A549 (cell line): ENCODE results near the gene OMP. TPM values are rescaled to one million over a fixed set of nuclear protein-coding genes. Genes with fewer than 3 reads are reported as not detected.

Source experiments
- ATAC-seq, 2 experiments: fragments of 200-7000 bp in 1 of 2; fragments of >200 bp in 1 of 2; cut with Nextera tagmentation in 1 of 2; cut with Tn5 transposase in 1 of 2; 3 replicates each; pipeline versions ENCODE4 v1.8.0 to v1.9.1; 2018 to 2020; ENCODE audit warnings: mild to moderate bottlenecking in 1 of 2, moderate library complexity in 1 of 2
- CTCF ChIA-PET: fragments of 300-600 bp; sonication (Branson Sonifier 250); formaldehyde crosslinking; extraction: SDS; loops from one replicate; lab custom pipeline; 2021; ENCODE audit warnings: antibody characterized with exemption, inconsistent platforms; lab: Yijun Ruan, JAX
- POLR2A ChIA-PET: fragments of 350-600 bp; formaldehyde crosslinking; extraction: SDS; loops from one replicate; lab custom pipeline; 2021; ENCODE audit warnings: antibody characterized with exemption, inconsistent platforms; lab: Yijun Ruan, JAX
- DNase-seq, 2 experiments: peaks; one replicate each; pipeline versions ENCODE4 v3.0.0 to v3.0.0-alpha.2; 2011 to 2016; ENCODE audit warnings: low read depth in 1 of 2, low spot score in 1 of 2
- FAIRE-seq: peaks from 2 replicates; lab custom pipeline; 2011; peaks lifted over from hg19 to GRCh38; lab: Jason Lieb, UNC
- H3K27ac ChIP-seq, 2 experiments: fragments of >200 bp; sonication (Bioruptor Twin); formaldehyde crosslinking; 3 replicates each; pipeline ENCODE4 v1.5.1; 2016 to 2017
- H3K4me1 ChIP-seq: fragments of >200 bp; sonication (Bioruptor Twin); formaldehyde crosslinking; 3 replicates; pipeline ENCODE4 v1.6.1; 2016
- H3K4me2 ChIP-seq: fragments of >200 bp; sonication (Bioruptor Twin); formaldehyde crosslinking; 3 replicates; pipeline ENCODE4 v1.6.1; 2016
- H3K4me3 ChIP-seq: fragments of >200 bp; sonication (Bioruptor Twin); formaldehyde crosslinking; 3 replicates; pipeline ENCODE4 v1.5.1; 2016
- H3K9me3 ChIP-seq: fragments of >200 bp; sonication (Bioruptor Twin); formaldehyde crosslinking; 3 replicates; pipeline ENCODE4 v1.6.1; 2016
- CHD2 ChIP-seq: fragments of 150-350 bp; IDR thresholded peaks from 2 replicates; pipeline ENCODE4 v1.6.1; 2014; ENCODE audit warnings: low read length; ENCODE audit not compliant: partially characterized antibody
- CHD4 ChIP-seq: fragments of 200-600 bp; sonication (generic); IDR thresholded peaks from 2 replicates; pipeline ENCODE4 v1.6.1; 2016; ENCODE audit warnings: antibody characterized with exemption, mild to moderate bottlenecking, borderline replicate concordance
- EHF ChIP-seq: fragments of 250-450 bp; sonication (Bioruptor Pico); IDR thresholded peaks from 2 replicates; pipeline ENCODE4 v1.5.0; 2020; ENCODE audit warnings: mild to moderate bottlenecking
- FOSB ChIP-seq: fragments of 250-450 bp; sonication (Bioruptor Pico); IDR thresholded peaks from 2 replicates; pipeline ENCODE4 v1.5.0; 2020; ENCODE audit warnings: mild to moderate bottlenecking, moderate library complexity
- HOXB13 ChIP-seq: fragments of 250-450 bp; sonication (Bioruptor Pico); IDR thresholded peaks from 2 replicates; pipeline ENCODE4 v1.5.0; 2020; ENCODE audit warnings: low read depth, mild to moderate bottlenecking, moderate library complexity
- JUNB ChIP-seq: fragments of >200 bp; sonication (Bioruptor Twin); formaldehyde crosslinking; IDR thresholded peaks from 2 replicates; pipeline ENCODE4 v1.6.1; 2016
- KDM5A ChIP-seq: fragments of 200-600 bp; sonication (generic); IDR thresholded peaks from 2 replicates; pipeline ENCODE4 v1.6.1; 2016; ENCODE audit warnings: antibody characterized with exemption, mild to moderate bottlenecking
- MYC ChIP-seq: IDR thresholded peaks from 2 replicates; pipeline ENCODE4 v1.6.1; 2012; ENCODE audit warnings: mild to moderate bottlenecking, inconsistent platforms, low read length, improper control_type of control experiment, borderline replicate concordance
- NPAS2 ChIP-seq: fragments of 250-450 bp; sonication (Bioruptor Pico); IDR thresholded peaks from 2 replicates; pipeline ENCODE4 v1.8.0; 2022; ENCODE audit warnings: mild to moderate bottlenecking, moderate library complexity, borderline replicate concordance
- NR3C1 ChIP-seq: fragments of >200 bp; sonication (Bioruptor Twin); formaldehyde crosslinking; IDR thresholded peaks from 3 replicates; pipeline ENCODE4 v1.6.1; 2017
- RFX5 ChIP-seq: fragments of 450-650 bp; IDR thresholded peaks from 2 replicates; pipeline ENCODE4 v1.7.1; 2014; ENCODE audit warnings: antibody characterized with exemption, mild to moderate bottlenecking, moderate library complexity
- SMC3 ChIP-seq: fragments of >200 bp; sonication (Bioruptor Twin); formaldehyde crosslinking; IDR thresholded peaks from 3 replicates; pipeline ENCODE4 v1.6.1; 2018; ENCODE audit warnings: inconsistent platforms
- SREBF2 ChIP-seq: fragments of 450-650 bp; IDR thresholded peaks from 2 replicates; pipeline ENCODE4 v1.6.1; 2014; ENCODE audit warnings: mild to moderate bottlenecking, moderate library complexity
- ZFP36 ChIP-seq: fragments of 450-650 bp; IDR thresholded peaks from 2 replicates; pipeline ENCODE4 v1.6.1; 2014; ENCODE audit warnings: borderline replicate concordance; ENCODE audit not compliant: partially characterized antibody
- ZSCAN20 ChIP-seq: fragments of 250-450 bp; sonication (Bioruptor Pico); IDR thresholded peaks from 2 replicates; pipeline ENCODE4 v1.8.0; 2022; ENCODE audit warnings: mild to moderate bottlenecking, moderate library complexity
- WGBS: methylation state at CpG from one replicate; pipeline ENCODE4 v1.1.6; 2017; ENCODE audit errors: missing lambda C conversion rate; 5-methylcytosine and 5-hydroxymethylcytosine counted together
- polyA plus RNA-seq, 4 experiments: library from polyadenylated mRNA; depleted of rRNA in 3 of 4; stranded (reverse); fragments of >200 nt; fragmentation: RNase III in 1 of 4; extraction: RNeasy Plus Mini Kit Qiagen cat#74134 plus additional on column Dnase treatment in 1 of 4; gene quantifications; 2 replicates in 3 of 4; 3 replicates in 1 of 4; pipeline ENCODE4 v1.2.3, GENCODE V29; 2011 to 2017
- TF ChIP-seq, protein P1 (sequence below): IDR thresholded peaks from 2 replicates; pipeline ENCODE4 v1.6.1; 2012
- TF ChIP-seq, protein P2 (sequence below): IDR thresholded peaks from 2 replicates; pipeline ENCODE4 v1.6.1; 2012; ENCODE audit warnings: low read depth, borderline replicate concordance
- TF ChIP-seq, protein P3 (sequence below): fragments of >200 bp; sonication (Bioruptor Twin); formaldehyde crosslinking; IDR thresholded peaks from 3 replicates; pipeline ENCODE4 v1.6.1; 2016
- TF ChIP-seq, protein P4 (sequence below): fragments of 200-600 bp; sonication (generic); IDR thresholded peaks from 2 replicates; pipeline ENCODE4 v1.6.1; 2016; ENCODE audit warnings: antibody characterized with exemption, mild to moderate bottlenecking, moderate library complexity
- TF ChIP-seq, protein P5 (sequence below): fragments of >200 bp; sonication (Bioruptor Twin); formaldehyde crosslinking; IDR thresholded peaks from 3 replicates; pipeline ENCODE4 v1.5.1; 2016

Gene OMP
- polyA plus RNA-seq, 2 of the 4 experiments (the other 2 are of a cell fraction): not detected

DNA sequence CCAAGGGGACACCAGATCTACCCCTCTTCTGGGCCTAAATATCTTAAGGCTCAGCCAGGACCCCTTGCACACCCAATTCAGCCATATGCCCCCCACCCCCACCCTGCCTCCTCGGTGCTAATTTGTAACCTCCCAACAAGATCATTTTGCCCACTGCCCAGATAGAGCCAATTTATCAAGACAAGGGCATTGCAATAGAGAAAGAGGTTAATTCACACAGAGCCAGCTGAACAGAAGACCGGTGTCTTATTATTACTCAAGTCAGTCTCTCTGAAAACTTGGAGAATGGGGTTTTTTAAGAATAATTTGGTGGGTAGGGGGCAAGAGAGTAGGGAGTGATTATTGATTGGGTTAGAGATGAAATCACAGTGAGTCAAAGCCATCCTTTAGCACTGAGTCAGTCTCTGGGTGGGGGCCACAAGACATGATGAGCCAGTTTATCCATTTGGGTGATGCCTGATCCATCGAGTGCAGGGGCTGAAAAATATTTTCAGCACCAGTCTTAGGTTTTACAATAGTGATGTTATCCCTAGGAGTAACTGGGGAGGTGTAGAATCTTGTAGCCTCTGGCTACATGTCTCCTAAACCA is 45.7 kb upstream of the OMP start:
- Histone ChIP-seq H3K27ac (no peak overlapping the region), H3K9me3 (peaks cover 44% of the 10 kb centered on the region), H3K4me3 (no peak overlapping the region), H3K4me2 (no peak overlapping the region), H3K4me1 (peaks cover 13% of the 10 kb centered on the region)
- no peak for DNase-seq
- CTCF ChIA-PET: interaction anchor here (0.7 to 12.5 kb wide), 5 partner anchors 8 to 70 kb away, joined by 3 to 242 read pairs (median 9); no protein-coding TSS in a partner anchor
- TF ChIP-seq NR3C1 (no peak), KDM5A (peak; percentile 81)
- ATAC-seq: no peak
- POLR2A ChIA-PET: no interaction called here
- no peak for FAIRE-seq
- 45% methylated on average over 2 of the region's 3 CpGs for WGBS

DNA sequence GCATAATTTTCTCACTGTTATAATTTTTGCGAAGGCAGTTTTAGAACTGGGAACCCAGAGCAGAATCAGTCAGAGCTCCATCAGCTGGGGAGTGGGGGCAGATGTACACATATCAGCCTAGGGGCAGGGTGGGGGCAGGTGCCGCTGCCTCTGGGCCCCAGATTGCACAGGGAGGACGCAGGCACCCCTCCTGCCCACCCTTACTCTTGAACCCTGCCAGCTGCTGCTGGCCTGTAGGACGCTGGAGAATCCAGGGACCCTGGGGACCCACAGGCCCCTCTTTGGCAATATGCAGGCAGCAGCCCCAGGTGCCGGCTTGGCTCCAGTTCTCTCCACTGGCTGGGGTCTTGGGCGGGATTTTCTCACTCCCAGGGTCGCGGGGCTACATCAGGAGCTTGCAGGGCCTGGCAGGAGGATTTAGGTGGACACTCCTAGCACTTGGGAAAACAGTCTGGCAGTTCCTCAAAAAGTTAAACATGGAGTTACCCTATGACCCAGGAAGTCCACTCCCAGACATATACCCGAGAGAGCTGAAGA is 44.6 kb upstream of the OMP start:
- WGBS: 76% methylated on average over 6 of the region's 9 CpGs
- POLR2A ChIA-PET: no interaction called here
- Histone ChIP-seq H3K27ac (no peak overlapping the region), H3K4me1 (peaks cover 13% of the 10 kb centered on the region), H3K4me2 (no peak overlapping the region), H3K9me3 (peaks cover 48% of the 10 kb centered on the region), H3K4me3 (no peak overlapping the region)
- no peak for TF ChIP-seq MYC
- TF ChIP-seq SREBF2: no peak
- TF ChIP-seq, protein P1, sequence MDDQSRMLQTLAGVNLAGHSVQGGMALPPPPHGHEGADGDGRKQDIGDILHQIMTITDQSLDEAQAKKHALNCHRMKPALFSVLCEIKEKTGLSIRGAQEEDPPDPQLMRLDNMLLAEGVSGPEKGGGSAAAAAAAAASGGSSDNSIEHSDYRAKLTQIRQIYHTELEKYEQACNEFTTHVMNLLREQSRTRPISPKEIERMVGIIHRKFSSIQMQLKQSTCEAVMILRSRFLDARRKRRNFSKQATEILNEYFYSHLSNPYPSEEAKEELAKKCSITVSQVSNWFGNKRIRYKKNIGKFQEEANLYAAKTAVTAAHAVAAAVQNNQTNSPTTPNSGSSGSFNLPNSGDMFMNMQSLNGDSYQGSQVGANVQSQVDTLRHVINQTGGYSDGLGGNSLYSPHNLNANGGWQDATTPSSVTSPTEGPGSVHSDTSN: no peak
- TF ChIP-seq, protein P2, sequence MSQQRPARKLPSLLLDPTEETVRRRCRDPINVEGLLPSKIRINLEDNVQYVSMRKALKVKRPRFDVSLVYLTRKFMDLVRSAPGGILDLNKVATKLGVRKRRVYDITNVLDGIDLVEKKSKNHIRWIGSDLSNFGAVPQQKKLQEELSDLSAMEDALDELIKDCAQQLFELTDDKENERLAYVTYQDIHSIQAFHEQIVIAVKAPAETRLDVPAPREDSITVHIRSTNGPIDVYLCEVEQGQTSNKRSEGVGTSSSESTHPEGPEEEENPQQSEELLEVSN: no peak
- TF ChIP-seq SMC3: no peak
- TF ChIP-seq, protein P3, sequence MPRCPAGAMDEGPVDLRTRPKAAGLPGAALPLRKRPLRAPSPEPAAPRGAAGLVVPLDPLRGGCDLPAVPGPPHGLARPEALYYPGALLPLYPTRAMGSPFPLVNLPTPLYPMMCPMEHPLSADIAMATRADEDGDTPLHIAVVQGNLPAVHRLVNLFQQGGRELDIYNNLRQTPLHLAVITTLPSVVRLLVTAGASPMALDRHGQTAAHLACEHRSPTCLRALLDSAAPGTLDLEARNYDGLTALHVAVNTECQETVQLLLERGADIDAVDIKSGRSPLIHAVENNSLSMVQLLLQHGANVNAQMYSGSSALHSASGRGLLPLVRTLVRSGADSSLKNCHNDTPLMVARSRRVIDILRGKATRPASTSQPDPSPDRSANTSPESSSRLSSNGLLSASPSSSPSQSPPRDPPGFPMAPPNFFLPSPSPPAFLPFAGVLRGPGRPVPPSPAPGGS: no peak
- TF ChIP-seq EHF (CRISPR knock-in tag): no peak
- no peak for TF ChIP-seq CHD4
- TF ChIP-seq ZSCAN20 (CRISPR knock-in tag): no peak
- no peak for TF ChIP-seq NPAS2 (CRISPR knock-in tag)
- no peak for TF ChIP-seq ZFP36
- TF ChIP-seq FOSB (CRISPR knock-in tag): no peak
- TF ChIP-seq CHD2: no peak
- TF ChIP-seq RFX5: no peak
- TF ChIP-seq, protein P4, sequence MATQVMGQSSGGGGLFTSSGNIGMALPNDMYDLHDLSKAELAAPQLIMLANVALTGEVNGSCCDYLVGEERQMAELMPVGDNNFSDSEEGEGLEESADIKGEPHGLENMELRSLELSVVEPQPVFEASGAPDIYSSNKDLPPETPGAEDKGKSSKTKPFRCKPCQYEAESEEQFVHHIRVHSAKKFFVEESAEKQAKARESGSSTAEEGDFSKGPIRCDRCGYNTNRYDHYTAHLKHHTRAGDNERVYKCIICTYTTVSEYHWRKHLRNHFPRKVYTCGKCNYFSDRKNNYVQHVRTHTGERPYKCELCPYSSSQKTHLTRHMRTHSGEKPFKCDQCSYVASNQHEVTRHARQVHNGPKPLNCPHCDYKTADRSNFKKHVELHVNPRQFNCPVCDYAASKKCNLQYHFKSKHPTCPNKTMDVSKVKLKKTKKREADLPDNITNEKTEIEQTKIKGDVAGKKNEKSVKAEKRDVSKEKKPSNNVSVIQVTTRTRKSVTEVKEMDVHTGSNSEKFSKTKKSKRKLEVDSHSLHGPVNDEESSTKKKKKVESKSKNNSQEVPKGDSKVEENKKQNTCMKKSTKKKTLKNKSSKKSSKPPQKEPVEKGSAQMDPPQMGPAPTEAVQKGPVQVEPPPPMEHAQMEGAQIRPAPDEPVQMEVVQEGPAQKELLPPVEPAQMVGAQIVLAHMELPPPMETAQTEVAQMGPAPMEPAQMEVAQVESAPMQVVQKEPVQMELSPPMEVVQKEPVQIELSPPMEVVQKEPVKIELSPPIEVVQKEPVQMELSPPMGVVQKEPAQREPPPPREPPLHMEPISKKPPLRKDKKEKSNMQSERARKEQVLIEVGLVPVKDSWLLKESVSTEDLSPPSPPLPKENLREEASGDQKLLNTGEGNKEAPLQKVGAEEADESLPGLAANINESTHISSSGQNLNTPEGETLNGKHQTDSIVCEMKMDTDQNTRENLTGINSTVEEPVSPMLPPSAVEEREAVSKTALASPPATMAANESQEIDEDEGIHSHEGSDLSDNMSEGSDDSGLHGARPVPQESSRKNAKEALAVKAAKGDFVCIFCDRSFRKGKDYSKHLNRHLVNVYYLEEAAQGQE: no peak
- TF ChIP-seq, protein P5, sequence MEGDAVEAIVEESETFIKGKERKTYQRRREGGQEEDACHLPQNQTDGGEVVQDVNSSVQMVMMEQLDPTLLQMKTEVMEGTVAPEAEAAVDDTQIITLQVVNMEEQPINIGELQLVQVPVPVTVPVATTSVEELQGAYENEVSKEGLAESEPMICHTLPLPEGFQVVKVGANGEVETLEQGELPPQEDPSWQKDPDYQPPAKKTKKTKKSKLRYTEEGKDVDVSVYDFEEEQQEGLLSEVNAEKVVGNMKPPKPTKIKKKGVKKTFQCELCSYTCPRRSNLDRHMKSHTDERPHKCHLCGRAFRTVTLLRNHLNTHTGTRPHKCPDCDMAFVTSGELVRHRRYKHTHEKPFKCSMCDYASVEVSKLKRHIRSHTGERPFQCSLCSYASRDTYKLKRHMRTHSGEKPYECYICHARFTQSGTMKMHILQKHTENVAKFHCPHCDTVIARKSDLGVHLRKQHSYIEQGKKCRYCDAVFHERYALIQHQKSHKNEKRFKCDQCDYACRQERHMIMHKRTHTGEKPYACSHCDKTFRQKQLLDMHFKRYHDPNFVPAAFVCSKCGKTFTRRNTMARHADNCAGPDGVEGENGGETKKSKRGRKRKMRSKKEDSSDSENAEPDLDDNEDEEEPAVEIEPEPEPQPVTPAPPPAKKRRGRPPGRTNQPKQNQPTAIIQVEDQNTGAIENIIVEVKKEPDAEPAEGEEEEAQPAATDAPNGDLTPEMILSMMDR: no peak
- no peak for TF ChIP-seq JUNB
- TF ChIP-seq KDM5A: no peak
- no peak for TF ChIP-seq HOXB13 (CRISPR knock-in tag)
- no peak for ATAC-seq
- FAIRE-seq: no peak
- no peak for DNase-seq
- CTCF ChIA-PET: interaction anchor here (2.1 to 12.5 kb wide), 3 partner anchors 10 to 69 kb away, joined by 8 to 242 read pairs (median 16); no protein-coding TSS in a partner anchor
